GM12878 (cell line): ENCODE measurements around the gene TBC1D2B. TPM values are rescaled to one million over a fixed set of nuclear protein-coding genes. Genes with fewer than 3 reads are reported as not detected.

Source experiments
- IKZF2 ChIP-seq, 2 experiments: fragments of 450-650 bp; IDR thresholded peaks; 2 replicates each; pipeline ENCODE4 v1.6.1; 2017; ENCODE audit warnings: mild to moderate bottlenecking in 2 of 2, moderate library complexity in 2 of 2
- MEF2A ChIP-seq: IDR thresholded peaks from 2 replicates; pipeline ENCODE4 v1.6.1; 2011; ENCODE audit warnings: low read depth, mild to moderate bottlenecking, low read length, moderate library complexity; ENCODE audit not compliant: insufficient read depth
- NFXL1 ChIP-seq: fragments of 450-650 bp; IDR thresholded peaks from 2 replicates; pipeline ENCODE4 v1.6.1; 2017; ENCODE audit warnings: antibody characterized with exemption, mild to moderate bottlenecking, borderline replicate concordance
- NRF1 ChIP-seq: conservative IDR thresholded peaks from 2 replicates; pipeline ENCODE4 v1.6.1; 2011; ENCODE audit warnings: mild to moderate bottlenecking, low read depth, low read length, improper control_type of control experiment
- POLR2A ChIP-seq: IDR thresholded peaks from 2 replicates; pipeline ENCODE4 v1.6.1; 2011; ENCODE audit warnings: low read depth, mild to moderate bottlenecking, low read length
- SIN3A ChIP-seq: IDR thresholded peaks from 2 replicates; pipeline ENCODE4 v1.6.1; 2012; ENCODE audit warnings: low read depth, low read length, improper control_type of control experiment
- SKIL ChIP-seq: fragments of 450-650 bp; IDR thresholded peaks from 2 replicates; pipeline ENCODE4 v1.6.1; 2017; ENCODE audit warnings: mild to moderate bottlenecking, low read depth, inconsistent platforms; ENCODE audit not compliant: poor library complexity, severe bottlenecking
- SP1 ChIP-seq: IDR thresholded peaks from one replicate; pipeline ENCODE4 v1.6.1; 2011; ENCODE audit warnings: low read depth, low read length
- ZNF207 ChIP-seq: fragments of 450-650 bp; IDR thresholded peaks from 2 replicates; pipeline ENCODE4 v1.6.1; 2014; ENCODE audit warnings: antibody characterized with exemption, mild to moderate bottlenecking, borderline replicate concordance
- polyA plus RNA-seq, 11 experiments: library from polyadenylated mRNA; depleted of rRNA in 4 of 11; unstranded in 6 of 11; stranded (reverse) in 5 of 11; fragments of >200 nt; fragmentation: Nextera tagmentation in 4 of 11; fragmentation: Illumina TruSeq in 1 of 11; extraction: Ambion mirVana in 4 of 11; extraction: Trizol in 1 of 11; gene quantifications; 1 replicate in 1 of 11; 2 replicates in 10 of 11; pipeline versions ENCODE4 v1.2.1 to v1.2.3, GENCODE V29; 2011 to 2016; ENCODE audit warnings: inconsistent platforms in 2 of 11, missing spikeins in 2 of 11, low read depth in 1 of 11
- total RNA-seq, 4 experiments: library from RNA; depleted of rRNA in 3 of 4; stranded (reverse); fragments of >200 nt in 3 of 4; fragmentation: Illumina TruSeq in 1 of 4; extraction: Trizol in 1 of 4; gene quantifications; 2 replicates each; pipeline versions ENCODE4 v1.2.1 to v1.2.3, GENCODE V29; 2013 to 2021
- TF ChIP-seq, protein P1 (sequence below): fragments of 450-650 bp; IDR thresholded peaks from 2 replicates; pipeline ENCODE4 v1.6.1; 2017; ENCODE audit warnings: mild to moderate bottlenecking, moderate library complexity

The TBC1D2B gene
- total and polyA plus RNA-seq, 10 of the 15 experiments (the other 5 are each of a cell fraction or from before 2014, with no cell fraction given) = 1.3 to 53.4 (median 19.4) TPM

DNA sequence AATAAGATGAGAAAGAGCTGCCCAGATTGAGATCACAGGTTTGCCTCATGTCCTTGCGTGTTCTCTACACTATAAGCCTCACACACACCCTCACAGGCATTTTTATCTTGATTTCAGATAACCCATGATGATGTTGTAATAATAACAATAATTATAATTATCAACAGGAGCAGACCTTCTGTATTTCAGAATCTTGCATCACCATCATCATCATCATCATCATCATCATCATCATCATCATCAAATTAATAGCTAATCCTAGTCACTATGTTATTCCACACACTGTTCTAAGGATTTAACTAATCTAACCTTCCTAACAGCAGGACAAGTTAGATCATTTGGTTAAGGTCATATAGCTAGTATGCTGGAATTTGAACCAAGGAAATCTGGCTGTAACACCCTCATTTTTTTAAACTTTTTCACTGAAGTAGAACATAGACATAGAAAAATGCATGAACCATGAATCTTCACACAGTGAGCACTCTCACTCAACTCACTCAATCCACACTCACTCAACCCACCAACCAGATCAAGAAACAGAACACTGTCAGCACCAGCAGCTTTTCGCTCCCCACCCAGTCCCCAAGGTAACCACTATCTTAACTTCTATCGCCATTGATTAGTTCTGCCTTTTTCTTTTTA lies 13.0 kb upstream of the TBC1D2B start (continued):
- TF ChIP-seq, protein P1, sequence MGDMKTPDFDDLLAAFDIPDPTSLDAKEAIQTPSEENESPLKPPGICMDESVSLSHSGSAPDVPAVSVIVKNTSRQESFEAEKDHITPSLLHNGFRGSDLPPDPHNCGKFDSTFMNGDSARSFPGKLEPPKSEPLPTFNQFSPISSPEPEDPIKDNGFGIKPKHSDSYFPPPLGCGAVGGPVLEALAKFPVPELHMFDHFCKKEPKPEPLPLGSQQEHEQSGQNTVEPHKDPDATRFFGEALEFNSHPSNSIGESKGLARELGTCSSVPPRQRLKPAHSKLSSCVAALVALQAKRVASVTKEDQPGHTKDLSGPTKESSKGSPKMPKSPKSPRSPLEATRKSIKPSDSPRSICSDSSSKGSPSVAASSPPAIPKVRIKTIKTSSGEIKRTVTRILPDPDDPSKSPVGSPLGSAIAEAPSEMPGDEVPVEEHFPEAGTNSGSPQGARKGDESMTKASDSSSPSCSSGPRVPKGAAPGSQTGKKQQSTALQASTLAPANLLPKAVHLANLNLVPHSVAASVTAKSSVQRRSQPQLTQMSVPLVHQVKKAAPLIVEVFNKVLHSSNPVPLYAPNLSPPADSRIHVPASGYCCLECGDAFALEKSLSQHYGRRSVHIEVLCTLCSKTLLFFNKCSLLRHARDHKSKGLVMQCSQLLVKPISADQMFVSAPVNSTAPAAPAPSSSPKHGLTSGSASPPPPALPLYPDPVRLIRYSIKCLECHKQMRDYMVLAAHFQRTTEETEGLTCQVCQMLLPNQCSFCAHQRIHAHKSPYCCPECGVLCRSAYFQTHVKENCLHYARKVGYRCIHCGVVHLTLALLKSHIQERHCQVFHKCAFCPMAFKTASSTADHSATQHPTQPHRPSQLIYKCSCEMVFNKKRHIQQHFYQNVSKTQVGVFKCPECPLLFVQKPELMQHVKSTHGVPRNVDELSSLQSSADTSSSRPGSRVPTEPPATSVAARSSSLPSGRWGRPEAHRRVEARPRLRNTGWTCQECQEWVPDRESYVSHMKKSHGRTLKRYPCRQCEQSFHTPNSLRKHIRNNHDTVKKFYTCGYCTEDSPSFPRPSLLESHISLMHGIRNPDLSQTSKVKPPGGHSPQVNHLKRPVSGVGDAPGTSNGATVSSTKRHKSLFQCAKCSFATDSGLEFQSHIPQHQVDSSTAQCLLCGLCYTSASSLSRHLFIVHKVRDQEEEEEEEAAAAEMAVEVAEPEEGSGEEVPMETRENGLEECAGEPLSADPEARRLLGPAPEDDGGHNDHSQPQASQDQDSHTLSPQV = no peak
- TF ChIP-seq NFXL1 = no peak
- TF ChIP-seq NRF1 = no peak
- no peak for TF ChIP-seq ZNF207
- TF ChIP-seq SP1 = no peak
- TF ChIP-seq POLR2A = no peak
- no peak for TF ChIP-seq IKZF2 (IDR thresholded peaks at IDR 0.05)
- TF ChIP-seq SIN3A = no peak
- no peak for TF ChIP-seq MEF2A
- no peak for TF ChIP-seq SKIL
